ENCODE results near the gene TNS3.

DNA sequence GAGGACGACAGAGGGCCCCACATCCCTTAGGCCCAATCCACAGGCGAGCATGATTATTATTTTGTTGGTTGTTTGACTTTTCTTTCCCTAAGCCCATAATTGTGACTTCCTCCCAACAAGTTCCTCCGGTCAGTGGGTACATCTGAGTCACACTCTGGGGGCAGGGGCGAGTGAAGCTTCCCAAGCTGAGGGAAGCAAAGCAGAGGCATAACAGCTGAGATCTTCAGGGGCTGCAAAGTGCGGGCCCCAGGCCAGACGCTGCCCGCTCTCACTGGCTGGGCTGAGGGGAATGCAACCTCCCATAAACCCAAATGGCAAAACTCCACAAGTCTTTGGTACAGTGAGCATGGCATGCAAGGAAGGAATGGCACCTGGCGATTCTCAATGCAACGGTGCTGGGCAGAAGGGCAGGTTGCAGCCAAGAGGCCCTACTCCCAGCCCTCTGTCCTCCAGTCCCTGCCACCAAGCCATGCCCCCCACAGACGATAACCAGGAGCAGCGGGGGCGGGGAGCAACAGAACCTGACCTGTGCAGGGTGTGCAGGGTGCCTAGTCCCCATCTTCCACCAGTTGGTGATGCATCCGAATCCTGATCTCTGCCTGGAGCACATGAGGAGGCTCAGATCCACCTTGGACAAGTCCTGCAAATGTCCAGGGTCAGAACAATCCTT lies 25.3 kb downstream of the TNS3 start:
- TF ChIP-seq CTCF (IDR thresholded peaks at IDR 0.05; ENCODE audit: low read length) (no peak), EZH2phosphoT487 (IDR thresholded peaks at IDR 0.05; ENCODE audit: low read length) (no peak), EZH2 (optimal IDR thresholded peaks at IDR 0.05; ENCODE audit: low read depth, low read length) (no peak)
